Fibroblast of lung (primary cell): ENCODE data around the gene ATG4C. TPM values are rescaled to one million over a fixed set of nuclear protein-coding genes. Genes with fewer than 3 reads are reported as not detected.

Experiments
- DNase-seq, 2 donors: peaks; one replicate each; pipeline versions ENCODE4 v3.0.0 to v3.0.0-alpha.2; 2010; ENCODE audit warnings: low read depth in 2 of 2
- H2AFZ ChIP-seq: 2 replicates; pipeline ENCODE4 v1.5.1; 2012; ENCODE audit warnings: low read length, control low read depth, inconsistent platforms
- H3K27ac ChIP-seq: 2 replicates; pipeline ENCODE4 v1.5.1; 2011; ENCODE audit warnings: low read length, control low read depth; ENCODE audit not compliant: insufficient read depth
- H3K27me3 ChIP-seq: 2 replicates; pipeline ENCODE4 v1.5.1; 2011; ENCODE audit warnings: mild to moderate bottlenecking, low read length; ENCODE audit not compliant: control insufficient read depth, insufficient read depth
- H3K36me3 ChIP-seq: 2 replicates; pipeline ENCODE4 v1.5.1; 2011; ENCODE audit warnings: low read length; ENCODE audit not compliant: control insufficient read depth, insufficient read depth
- H3K4me1 ChIP-seq: 2 replicates; pipeline ENCODE4 v1.5.1; 2011; ENCODE audit warnings: low read length; ENCODE audit not compliant: control insufficient read depth, insufficient read depth; ENCODE audit errors: extremely low read depth
- H3K4me2 ChIP-seq: 2 replicates; pipeline ENCODE4 v1.5.1; 2011; ENCODE audit warnings: low read length, control low read depth; ENCODE audit not compliant: insufficient read depth; ENCODE audit errors: extremely low read depth
- H3K4me3 ChIP-seq, 4 experiments: fragments of 200-600 bp in 1 of 4; sonication (generic) in 1 of 4; replicated peaks in 1 of 4; 2 replicates each; pipeline ENCODE4 v1.5.1; 2011 to 2016; ENCODE audit warnings: low read length in 4 of 4, low read depth in 3 of 4, mild to moderate bottlenecking in 3 of 4, control low read depth in 2 of 4, inconsistent platforms in 1 of 4, mixed read lengths in 1 of 4; ENCODE audit not compliant: insufficient read depth in 1 of 4; ENCODE audit errors: control extremely low read depth in 1 of 4
- H3K79me2 ChIP-seq: 2 replicates; pipeline ENCODE4 v1.5.1; 2012; ENCODE audit warnings: mild to moderate bottlenecking, low read length, inconsistent platforms; ENCODE audit not compliant: control insufficient read depth, insufficient read depth
- H3K9ac ChIP-seq: 2 replicates; pipeline ENCODE4 v1.5.1; 2011; ENCODE audit warnings: mild to moderate bottlenecking, low read length, control low read depth; ENCODE audit not compliant: insufficient read depth
- H3K9me3 ChIP-seq: 2 replicates; pipeline ENCODE4 v1.5.1; 2012; ENCODE audit warnings: low read depth, low read length; ENCODE audit not compliant: control insufficient read depth, insufficient read depth
- H4K20me1 ChIP-seq: 2 replicates; pipeline ENCODE4 v1.5.1; 2011; ENCODE audit warnings: low read length; ENCODE audit not compliant: control insufficient read depth, insufficient read depth; ENCODE audit errors: extremely low read depth
- CTCF ChIP-seq, 2 donors: IDR thresholded peaks in 1 of 2; conservative IDR thresholded peaks in 1 of 2; 1 replicate in 1 of 2; 2 replicates in 1 of 2; pipeline ENCODE4 v1.5.1; 2011 to 2012; ENCODE audit warnings: low read length in 2 of 2, control low read depth in 1 of 2, inconsistent platforms in 1 of 2, low read depth in 1 of 2, mild to moderate bottlenecking in 1 of 2
- EZH2 ChIP-seq: IDR thresholded peaks from 2 replicates; pipeline ENCODE4 v1.5.1; 2012; ENCODE audit warnings: low read length, control low read depth, mild to moderate bottlenecking; ENCODE audit errors: missing control alignments
- polyA plus RNA-seq, 2 donors: library from polyadenylated mRNA; depleted of rRNA in 1 of 2; stranded (reverse) in 1 of 2; unstranded in 1 of 2; fragments of >200 nt; gene quantifications; 2 replicates each; pipeline ENCODE4 v1.2.1, GENCODE V29; 2011 to 2012; ENCODE audit warnings: missing spikeins in 1 of 2
- total RNA-seq: library from RNA; depleted of rRNA; stranded (reverse); fragments of >200 nt; gene quantifications from 2 replicates; pipeline ENCODE4 v1.2.1, GENCODE V29; 2014

Gene ATG4C
- total and polyA plus RNA-seq, 2 donors (not counting 1 experiment from before 2014, with no cell fraction given), result 9.0 to 12.1 TPM

GRCh38 chr1:62800825-62801306, 16.9 kb downstream of the ATG4C start:
- H3K4me2 ChIP-seq, result peak overlapping the region; percentile 75
- H3K9ac ChIP-seq, result no peak overlapping the region
- H3K4me1 ChIP-seq, result no peaks in the 10 kb centered on the region
- peak overlapping the region; percentile 29 for H3K27ac ChIP-seq
- H4K20me1 ChIP-seq, result no peaks in the 10 kb centered on the region
- peak; percentile 12 to 86 for DNase-seq
- no peaks in the 10 kb centered on the region for H3K27me3 ChIP-seq
- no peaks in the 10 kb centered on the region for H3K79me2 ChIP-seq
- H3K4me3 ChIP-seq, result no peak overlapping the region
- no peaks in the 10 kb centered on the region for H3K9me3 ChIP-seq
- peak overlapping the region; percentile 40 for H2AFZ ChIP-seq
- H3K36me3 ChIP-seq, result no peaks in the 10 kb centered on the region
- TF ChIP-seq CTCF (conservative IDR thresholded peaks at IDR 0.05 in 1 of 2, IDR thresholded peaks at IDR 0.05 in 1 of 2; ENCODE audit: low read depth in 1 of 2, low read length in 2 of 2), result no peak
- no peak for TF ChIP-seq EZH2

- no peak overlapping the region for H3K4me2 ChIP-seq
- no peak for DNase-seq
Observed at GRCh38 chr1:62809788-62810187, 25.9 kb downstream of the ATG4C start.

More at GRCh38 chr1:62809788-62810187, 25.9 kb downstream of the ATG4C start:
- Histone ChIP-seq H3K4me3 (no peak overlapping the region), H3K27ac (no peak overlapping the region), H3K36me3 (no peaks in the 10 kb centered on the region), H2AFZ (no peak overlapping the region), H3K9me3 (no peaks in the 10 kb centered on the region), H4K20me1 (no peaks in the 10 kb centered on the region), H3K27me3 (no peaks in the 10 kb centered on the region), H3K9ac (no peak overlapping the region), H3K4me1 (no peaks in the 10 kb centered on the region), H3K79me2 (no peaks in the 10 kb centered on the region)
- TF ChIP-seq EZH2 (no peak), CTCF (conservative IDR thresholded peaks at IDR 0.05 in 1 of 2, IDR thresholded peaks at IDR 0.05 in 1 of 2; ENCODE audit: low read depth in 1 of 2, low read length in 2 of 2) (no peak)
